ENCODE measurements around the gene SEM1. TPM values are rescaled to one million over a fixed set of nuclear protein-coding genes. Genes with fewer than 3 reads are reported as not detected.
"Not testable (repeated sequence)": the region's sequence is repeated elsewhere in the genome, so short reads cannot be mapped to it uniquely, and the experiment has no call there.

Gene SEM1
- polyA plus RNA-seq (79.2 to 180 TPM (median 156 TPM) in 3 replicates), polyA minus RNA-seq (0.46 to 54.4 TPM (median 5.3 TPM) in 3 replicates)
- 601 TPM for polyA plus RNA-seq (2011; ENCODE audit: low read depth)
- polyA plus RNA-seq (2011; cell fraction: cytosol; rRNA removed), result 78.9 and 184 TPM in 2 replicates
- 31.1 and 68.8 TPM in 2 replicates for polyA plus RNA-seq (2011; cell fraction: nucleus; rRNA removed)
- polyA plus RNA-seq (2012; ENCODE audit: low replicate concordance), result 293 and 633 TPM in 2 replicates
- polyA minus RNA-seq (2011; cell fraction: cytosol; rRNA and poly(A)+ RNA removed), result 26.5 TPM
- polyA minus RNA-seq (2011; cell fraction: nucleus; rRNA and poly(A)+ RNA removed), result 13.7 and 34.0 TPM in 2 replicates

GRCh38 chr7:96709381-96710228 is at the start of gene SEM1:
SEM1 (minus strand) TSS chr7:96709846; CDS start chr7:96709763, 83 bp downstream.
- H3K9ac ChIP-seq (ENCODE audit: control insufficient read depth, extremely low read depth, insufficient read depth, low read length), result peak within 1 kb of the TSS; percentile 92
- peak within 1 kb of the TSS; percentile 50 to 95 (median 81) for H3K4me3 ChIP-seq (ENCODE audit: control insufficient read depth in 2 of 3, extremely low read depth in 1 of 3, insufficient read depth in 2 of 3, low read depth in 1 of 3, low read length in 3 of 3)
- TF ChIP-seq CTCF (optimal IDR thresholded peaks at IDR 0.05 in 1 of 3, IDR thresholded peaks at IDR 0.05 in 1 of 3, conservative IDR thresholded peaks at IDR 0.05 in 1 of 3; ENCODE audit: extremely low read depth in 1 of 3, insufficient read depth in 2 of 3, low read length in 3 of 3) (no peak), EZH2 (IDR thresholded peaks at IDR 0.05; ENCODE audit: low read length) (no peak)
- H3K27me3 ChIP-seq (ENCODE audit: control insufficient read depth, extremely low read depth, insufficient read depth, low read length), result no peaks in the 10 kb centered on the region
- FAIRE-seq, result peak; percentile 73
- peaks cover 21% of the 10 kb centered on the region for H3K4me1 ChIP-seq (ENCODE audit: control insufficient read depth, extremely low read depth, insufficient read depth, low read length)
- H2AFZ ChIP-seq (ENCODE audit: control insufficient read depth, low read length), result peak within 1 kb of the TSS; percentile 96
- H3K36me3 ChIP-seq (ENCODE audit: control insufficient read depth in 2 of 2, extremely low read depth in 1 of 2, insufficient read depth in 2 of 2, low read length in 2 of 2), result no peaks in the 10 kb centered on the region
- no peaks in the 10 kb centered on the region for H3K9me3 ChIP-seq (ENCODE audit: control insufficient read depth, low read depth, low read length)
- peaks cover 44% of the 10 kb centered on the region for H3K79me2 ChIP-seq (ENCODE audit: control insufficient read depth, insufficient read depth, low read length)
- peaks cover 2% of the 10 kb centered on the region for H4K20me1 ChIP-seq (ENCODE audit: control insufficient read depth, extremely low read depth, insufficient read depth, low read length)
- H3K27ac ChIP-seq (ENCODE audit: control insufficient read depth, insufficient read depth, low read length), result peak within 1 kb of the TSS; percentile 93
- no peak for DNase-seq (ENCODE audit: low read depth, low spot score)
- H3K9me1 ChIP-seq (ENCODE audit: control insufficient read depth, extremely low read depth, insufficient read depth, low read length), result no peaks in the 10 kb centered on the region
- dilution Hi-C loops (cut with MboI; ENCODE audit: extremely low pct_ligation_motif_present, low sequenced_read_pairs), result no loop called here
- H3K4me2 ChIP-seq (ENCODE audit: control insufficient read depth, extremely low read depth, insufficient read depth, low read depth, low read length), result peak within 1 kb of the TSS; percentile 89

- DNase-seq (ENCODE audit: low read depth, low spot score); H3K4me1 ChIP-seq (ENCODE audit: control insufficient read depth, extremely low read depth, insufficient read depth, low read length); H3K4me2 ChIP-seq (ENCODE audit: control insufficient read depth, extremely low read depth, insufficient read depth, low read depth, low read length); H3K9me3 ChIP-seq (ENCODE audit: control insufficient read depth, low read depth, low read length); FAIRE-seq; H3K9ac ChIP-seq (ENCODE audit: control insufficient read depth, extremely low read depth, insufficient read depth, low read length); H3K27ac ChIP-seq (ENCODE audit: control insufficient read depth, insufficient read depth, low read length); H3K36me3 ChIP-seq (ENCODE audit: control insufficient read depth in 2 of 2, extremely low read depth in 1 of 2, insufficient read depth in 2 of 2, low read length in 2 of 2); H3K4me3 ChIP-seq (ENCODE audit: control insufficient read depth in 2 of 3, extremely low read depth in 1 of 3, insufficient read depth in 2 of 3, low read depth in 1 of 3, low read length in 3 of 3); H3K27me3 ChIP-seq (ENCODE audit: control insufficient read depth, extremely low read depth, insufficient read depth, low read length); H3K79me2 ChIP-seq (ENCODE audit: control insufficient read depth, insufficient read depth, low read length); H4K20me1 ChIP-seq (ENCODE audit: control insufficient read depth, extremely low read depth, insufficient read depth, low read length); dilution Hi-C loops (cut with MboI; ENCODE audit: extremely low pct_ligation_motif_present, low sequenced_read_pairs); H3K9me1 ChIP-seq (ENCODE audit: control insufficient read depth, extremely low read depth, insufficient read depth, low read length); H2AFZ ChIP-seq (ENCODE audit: control insufficient read depth, low read length): not testable (repeated sequence)
Measured at GRCh38 chr7:96757880-96758279, 48.2 kb upstream of the SEM1 start.

Data from keratinocyte (primary cell).